WTC11 (cell line): Measurements from ENCODE around the gene ZNF592.

Source experiments
- AR ChIP-seq: fragments of 250-450 bp; sonication (Bioruptor Pico); IDR thresholded peaks from 2 replicates; pipeline ENCODE4 v1.9.0; 2021; ENCODE audit warnings: mild to moderate bottlenecking
- CTCF ChIP-seq: fragments of 200-600 bp; IDR thresholded peaks from 2 replicates; pipeline ENCODE4 v1.8.0; 2022; ENCODE audit warnings: antibody characterized with exemption
- E2F4 ChIP-seq: sonication (generic); formaldehyde crosslinking; IDR thresholded peaks from 2 replicates; pipeline ENCODE4 v1.8.1; 2022; ENCODE audit warnings: low read depth, mild to moderate bottlenecking, moderate library complexity, missing genetic modification reagents, borderline replicate concordance
- ETV6 ChIP-seq: sonication (generic); formaldehyde crosslinking; IDR thresholded peaks from 2 replicates; pipeline ENCODE4 v1.8.1; 2022; ENCODE audit warnings: mild to moderate bottlenecking, missing genetic modification reagents
- JUN ChIP-seq: sonication (generic); formaldehyde crosslinking; IDR thresholded peaks from 2 replicates; pipeline ENCODE4 v1.8.0; 2023; ENCODE audit warnings: mild to moderate bottlenecking, missing genetic modification reagents
- SMAD3 ChIP-seq: sonication (generic); formaldehyde crosslinking; IDR thresholded peaks from 2 replicates; pipeline ENCODE4 v1.8.0; 2022; ENCODE audit warnings: missing genetic modification reagents, mild to moderate bottlenecking, borderline replicate concordance
- USF1 ChIP-seq: sonication (generic); formaldehyde crosslinking; IDR thresholded peaks from 2 replicates; pipeline ENCODE4 v1.8.0; 2022; ENCODE audit warnings: mild to moderate bottlenecking, missing genetic modification reagents
- ZBTB21 ChIP-seq: sonication (generic); formaldehyde crosslinking; IDR thresholded peaks from 2 replicates; pipeline ENCODE4 v1.8.1; 2023; ENCODE audit warnings: mild to moderate bottlenecking, missing genetic modification reagents, borderline replicate concordance
- ZNF121 ChIP-seq: sonication (generic); formaldehyde crosslinking; IDR thresholded peaks from 2 replicates; pipeline ENCODE4 v1.8.0; 2023; ENCODE audit warnings: missing genetic modification reagents
- TF ChIP-seq, protein P1 (sequence below): sonication (generic); formaldehyde crosslinking; IDR thresholded peaks from 2 replicates; pipeline ENCODE4 v1.8.1; 2023; ENCODE audit warnings: mild to moderate bottlenecking, missing genetic modification reagents, moderate library complexity
- TF ChIP-seq, protein P2 (sequence below): sonication (generic); formaldehyde crosslinking; conservative IDR thresholded peaks from 2 replicates; pipeline ENCODE4 v1.8.1; 2022; ENCODE audit warnings: mild to moderate bottlenecking, missing genetic modification reagents
- TF ChIP-seq, protein P3 (sequence below): fragments of 250-450 bp; sonication (Bioruptor Pico); IDR thresholded peaks from 2 replicates; pipeline ENCODE4 v1.8.0; 2021; ENCODE audit warnings: mild to moderate bottlenecking

DNA sequence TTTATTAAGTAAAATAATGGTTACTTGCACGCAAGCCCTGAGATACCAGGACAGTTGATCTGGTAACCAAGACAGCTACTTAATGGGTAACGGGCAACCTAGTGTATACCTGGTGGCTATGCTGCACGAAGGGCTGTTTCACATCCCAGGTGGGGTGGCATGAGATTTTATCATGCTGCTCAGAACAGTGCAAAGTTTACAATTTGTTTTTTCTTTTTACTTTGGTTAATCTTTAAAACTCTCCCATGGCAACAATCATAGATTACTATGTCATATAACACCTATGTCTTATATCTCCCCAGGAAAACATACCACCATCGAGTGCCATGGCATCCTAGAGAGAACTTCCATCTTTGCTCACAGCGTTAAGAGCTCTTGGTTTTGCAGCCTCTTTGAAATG, 103.8 kb downstream of the ZNF592 start:
- TF ChIP-seq JUN (CRISPR knock-in tag) (no peak), CTCF (no peak), SMAD3 (CRISPR knock-in tag) (no peak), E2F4 (CRISPR knock-in tag) (no peak), AR (no peak), ZNF121 (CRISPR knock-in tag) (no peak), ETV6 (CRISPR knock-in tag) (no peak), USF1 (CRISPR knock-in tag) (no peak), ZBTB21 (CRISPR knock-in tag) (no peak)
- TF ChIP-seq, protein P1, sequence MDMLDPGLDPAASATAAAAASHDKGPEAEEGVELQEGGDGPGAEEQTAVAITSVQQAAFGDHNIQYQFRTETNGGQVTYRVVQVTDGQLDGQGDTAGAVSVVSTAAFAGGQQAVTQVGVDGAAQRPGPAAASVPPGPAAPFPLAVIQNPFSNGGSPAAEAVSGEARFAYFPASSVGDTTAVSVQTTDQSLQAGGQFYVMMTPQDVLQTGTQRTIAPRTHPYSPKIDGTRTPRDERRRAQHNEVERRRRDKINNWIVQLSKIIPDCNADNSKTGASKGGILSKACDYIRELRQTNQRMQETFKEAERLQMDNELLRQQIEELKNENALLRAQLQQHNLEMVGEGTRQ (CRISPR knock-in tag) = no peak
- TF ChIP-seq, protein P2, sequence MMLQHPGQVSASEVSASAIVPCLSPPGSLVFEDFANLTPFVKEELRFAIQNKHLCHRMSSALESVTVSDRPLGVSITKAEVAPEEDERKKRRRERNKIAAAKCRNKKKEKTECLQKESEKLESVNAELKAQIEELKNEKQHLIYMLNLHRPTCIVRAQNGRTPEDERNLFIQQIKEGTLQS = no peak
- TF ChIP-seq, protein P3, sequence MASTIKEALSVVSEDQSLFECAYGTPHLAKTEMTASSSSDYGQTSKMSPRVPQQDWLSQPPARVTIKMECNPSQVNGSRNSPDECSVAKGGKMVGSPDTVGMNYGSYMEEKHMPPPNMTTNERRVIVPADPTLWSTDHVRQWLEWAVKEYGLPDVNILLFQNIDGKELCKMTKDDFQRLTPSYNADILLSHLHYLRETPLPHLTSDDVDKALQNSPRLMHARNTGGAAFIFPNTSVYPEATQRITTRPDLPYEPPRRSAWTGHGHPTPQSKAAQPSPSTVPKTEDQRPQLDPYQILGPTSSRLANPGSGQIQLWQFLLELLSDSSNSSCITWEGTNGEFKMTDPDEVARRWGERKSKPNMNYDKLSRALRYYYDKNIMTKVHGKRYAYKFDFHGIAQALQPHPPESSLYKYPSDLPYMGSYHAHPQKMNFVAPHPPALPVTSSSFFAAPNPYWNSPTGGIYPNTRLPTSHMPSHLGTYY (CRISPR knock-in tag) = no peak
